GM10248 (cell line): ENCODE measurements around the gene HEATR1.
"Not testable (repeated sequence)": the region's sequence is repeated elsewhere in the genome, so short reads cannot be mapped to it uniquely, and the experiment has no call there.

Experiments
- CTCF ChIA-PET: fragments of 300-600 bp; sonication (Branson Sonifier 250); formaldehyde crosslinking; extraction: SDS; loops from one replicate; lab custom pipeline; 2021; ENCODE audit warnings: antibody characterized with exemption; lab: Yijun Ruan, JAX
- POLR2A ChIA-PET: fragments of 350-650 bp; sonication (Branson Sonifier 250); formaldehyde crosslinking; extraction: SDS; loops from one replicate; lab custom pipeline; 2020; ENCODE audit warnings: antibody characterized with exemption; lab: Yijun Ruan, JAX
- DNase-seq: peaks from one replicate; pipeline ENCODE4 v3.0.0; 2012; ENCODE audit errors: extremely low spot score
- CTCF ChIP-seq: IDR thresholded peaks from 2 replicates; pipeline ENCODE4 v1.5.1; 2012; ENCODE audit warnings: mild to moderate bottlenecking, low read depth; ENCODE audit errors: extremely low read depth, missing control alignments, control extremely low read depth

The HEATR1 gene

GRCh38 chr1:236509647-236510401 is 94.5 kb downstream of the HEATR1 start:
- ChIA-PET CTCF (interaction anchor here (1.0 kb wide), 1 partner anchor 250 kb away, joined by 3 read pairs; no protein-coding TSS in a partner anchor), POLR2A (no interaction called here)
- DNase-seq: no peak
- no peak for TF ChIP-seq CTCF

GRCh38 chr1:236509203-236509602 is 95.1 kb downstream of the HEATR1 start:
- ChIA-PET POLR2A (no interaction called here), CTCF (no interaction called here)
- DNase-seq: no peak
- no peak for TF ChIP-seq CTCF

GRCh38 chr1:236508593-236509027 is 95.7 kb downstream of the HEATR1 start:
- TF ChIP-seq CTCF: no peak
- ChIA-PET POLR2A (no interaction called here), CTCF (interaction anchor here (1.0 kb wide), 1 partner anchor 17 kb away, joined by 3 read pairs; no protein-coding TSS in a partner anchor)
- DNase-seq: no peak

- CTCF ChIA-PET: interaction anchor here (0.9 to 1.5 kb wide), 4 partner anchors 10 to 399 kb away, joined by 3 to 6 read pairs (median 3); no protein-coding TSS in a partner anchor
- DNase-seq: no peak
- no peak for TF ChIP-seq CTCF
- POLR2A ChIA-PET: no interaction called here
These were observed 97.2 kb downstream of the HEATR1 start for GRCh38 chr1:236507022-236507700.

GRCh38 chr1:236504338-236504737 is 100.0 kb downstream of the HEATR1 start:
- CTCF ChIA-PET: interaction anchor here (2.5 kb wide), 1 partner anchor 14 kb away, joined by 8 read pairs; no protein-coding TSS in a partner anchor
- POLR2A ChIA-PET, DNase-seq: not testable (repeated sequence)

- TF ChIP-seq CTCF: no peak
- ChIA-PET CTCF (interaction anchor here (0.8 to 2.5 kb wide), 2 partner anchors 12 to 162 kb away, joined by 3 to 8 read pairs; no protein-coding TSS in a partner anchor), POLR2A (interaction anchor here (0.6 kb wide), 1 partner anchor 1354 kb away, joined by 5 read pairs; no protein-coding TSS in a partner anchor)
- DNase-seq: no peak
These were observed 101.2 kb downstream of the HEATR1 start for GRCh38 chr1:236502972-236503639.
